Measurements from ENCODE around the gene PROX2. TPM values are rescaled to one million over a fixed set of nuclear protein-coding genes. Genes with fewer than 3 reads are reported as not detected.

Gene PROX2
- total and polyA plus RNA-seq, 11 donors, result not detected

DNA sequence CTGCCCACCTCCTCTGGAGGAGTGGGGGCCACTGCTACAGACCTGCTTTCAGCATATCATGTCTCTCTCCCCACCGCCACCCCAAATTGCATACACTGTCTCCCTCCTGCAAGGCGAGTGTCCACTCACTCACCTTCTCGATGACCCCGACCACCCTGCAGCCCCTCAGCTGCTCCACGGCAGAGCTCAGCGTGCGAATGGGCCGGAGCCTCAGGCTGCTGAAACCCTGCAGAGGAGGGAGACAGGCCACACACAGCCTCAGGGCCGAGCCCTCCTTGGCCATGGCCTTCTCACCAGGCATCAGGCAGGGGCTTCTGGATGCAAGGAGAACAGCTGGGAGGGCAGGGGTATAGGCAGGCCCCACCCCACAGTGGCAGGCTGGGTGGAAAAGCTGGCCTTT lies 42.4 kb upstream of the PROX2 start:
- WGBS, 4 donors, result 93 to 97% (median 95%) methylated on average over 7 to 9 of the region's 9 CpGs
- H3K4me3 ChIP-seq, result no peak overlapping the region
- peaks cover 0 to 4% (median 0%) of the 10 kb centered on the region in 9 donors for H3K36me3 ChIP-seq
- no peaks in the 10 kb centered on the region for H3K9me3 ChIP-seq
- H3K27me3 ChIP-seq, result peaks cover 0 to 5% (median 0%) of the 10 kb centered on the region in 9 donors
- no peak for ATAC-seq
- no peak for DNase-seq
- intact Hi-C loops (cut with DNase I), result loop anchor here in 2 of 10 donors (5.0 kb wide), 1 partner anchor 169 kb away; no protein-coding TSS in a partner anchor
- no peak for TF ChIP-seq POLR2A (IDR thresholded peaks at IDR 0.05)
- TF ChIP-seq, protein P1, sequence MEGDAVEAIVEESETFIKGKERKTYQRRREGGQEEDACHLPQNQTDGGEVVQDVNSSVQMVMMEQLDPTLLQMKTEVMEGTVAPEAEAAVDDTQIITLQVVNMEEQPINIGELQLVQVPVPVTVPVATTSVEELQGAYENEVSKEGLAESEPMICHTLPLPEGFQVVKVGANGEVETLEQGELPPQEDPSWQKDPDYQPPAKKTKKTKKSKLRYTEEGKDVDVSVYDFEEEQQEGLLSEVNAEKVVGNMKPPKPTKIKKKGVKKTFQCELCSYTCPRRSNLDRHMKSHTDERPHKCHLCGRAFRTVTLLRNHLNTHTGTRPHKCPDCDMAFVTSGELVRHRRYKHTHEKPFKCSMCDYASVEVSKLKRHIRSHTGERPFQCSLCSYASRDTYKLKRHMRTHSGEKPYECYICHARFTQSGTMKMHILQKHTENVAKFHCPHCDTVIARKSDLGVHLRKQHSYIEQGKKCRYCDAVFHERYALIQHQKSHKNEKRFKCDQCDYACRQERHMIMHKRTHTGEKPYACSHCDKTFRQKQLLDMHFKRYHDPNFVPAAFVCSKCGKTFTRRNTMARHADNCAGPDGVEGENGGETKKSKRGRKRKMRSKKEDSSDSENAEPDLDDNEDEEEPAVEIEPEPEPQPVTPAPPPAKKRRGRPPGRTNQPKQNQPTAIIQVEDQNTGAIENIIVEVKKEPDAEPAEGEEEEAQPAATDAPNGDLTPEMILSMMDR (IDR thresholded peaks at IDR 0.05), result no peak
- peaks cover 0 to 56% (median 38%) of the 10 kb centered on the region in 12 donors for H3K4me1 ChIP-seq
- peak overlapping the region in 9 of 12 donors; percentile 66 to 91 (median 80) for H3K27ac ChIP-seq

DNA sequence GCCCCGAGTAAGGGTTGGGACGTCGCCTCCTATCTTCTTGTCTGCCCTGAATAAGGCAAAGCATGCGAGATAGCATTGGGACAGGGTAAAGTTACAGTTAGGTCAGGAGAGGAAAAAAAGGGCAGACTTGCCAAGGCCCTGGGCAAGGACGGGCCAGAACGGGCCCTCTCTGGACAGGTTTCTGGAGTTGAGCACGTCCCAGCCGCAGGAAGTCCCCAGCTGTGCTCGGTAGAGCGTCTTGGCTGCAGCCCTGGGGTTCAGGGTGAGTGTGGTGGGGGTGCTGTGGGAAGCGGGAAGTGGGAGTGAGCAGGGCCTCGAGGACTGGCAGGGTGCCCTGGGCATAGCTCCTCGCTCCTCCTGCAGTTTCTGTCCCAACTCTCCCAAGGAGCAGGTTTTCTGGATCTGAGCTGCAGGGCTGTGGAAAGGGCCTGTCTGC lies 41.7 kb upstream of the PROX2 start:
- 5 to 15% (median 11%) methylated on average over 13 of the region's 13 CpGs for WGBS, 4 donors

DNA sequence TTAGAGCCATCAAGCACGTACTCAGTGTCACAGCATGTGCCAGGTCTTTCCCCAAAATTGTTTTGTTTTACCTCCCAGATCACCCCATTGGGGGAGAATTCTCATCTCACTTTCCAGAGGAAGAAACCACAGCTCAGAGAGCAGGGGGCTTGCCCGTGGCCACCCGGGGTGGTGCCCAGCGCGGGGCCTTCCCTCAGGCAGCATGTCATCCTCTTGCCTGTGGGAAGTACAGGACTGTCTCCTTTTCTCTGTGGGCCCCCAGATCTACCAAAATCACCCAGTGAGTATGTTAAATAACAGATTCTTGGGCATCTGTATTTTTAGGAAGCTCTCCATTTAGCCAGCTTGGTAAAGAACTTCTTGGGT lies 41.2 kb upstream of the PROX2 start:
- WGBS, 4 donors, result 68 to 82% (median 77%) methylated on average over 4 to 5 of the region's 5 CpGs
- Histone ChIP-seq H3K4me1 (peaks cover 0 to 50% (median 34%) of the 10 kb centered on the region in 12 donors), H3K9me3 (no peaks in the 10 kb centered on the region), H3K4me3 (no peak overlapping the region), H3K36me3 (peaks cover 0 to 4% (median 0%) of the 10 kb centered on the region in 9 donors), H3K27me3 (no peaks in the 10 kb centered on the region), H3K27ac (peak overlapping the region; percentile 55 to 91 (median 80))
- DNase-seq, result no peak
- intact Hi-C loops (cut with DNase I), result loop anchor here in 2 of 10 donors (5.0 kb wide), 1 partner anchor 170 kb away; no protein-coding TSS in a partner anchor
- TF ChIP-seq POLR2A (IDR thresholded peaks at IDR 0.05), result no peak
- TF ChIP-seq, protein P1 (IDR thresholded peaks at IDR 0.05), result no peak
- ATAC-seq, result peak; percentile 2 to 9 (median 4)

More for the DNA sequence above, 41.7 kb upstream of the PROX2 start:
- intact Hi-C loops (cut with DNase I), result loop anchor here in 2 of 10 donors (5.0 kb wide), 1 partner anchor 170 kb away; no protein-coding TSS in a partner anchor
- peaks cover 0 to 4% (median 0%) of the 10 kb centered on the region in 9 donors for H3K36me3 ChIP-seq
- H3K27ac ChIP-seq, result peak overlapping the region; percentile 55 to 91 (median 80)
- H3K4me1 ChIP-seq, result peaks cover 0 to 52% (median 35%) of the 10 kb centered on the region in 12 donors
- H3K9me3 ChIP-seq, result no peaks in the 10 kb centered on the region
- ATAC-seq (peak; percentile 44 to 64 (median 54)), DNase-seq (peak; percentile 67 to 80 (median 71))
- TF ChIP-seq, protein P1 (IDR thresholded peaks at IDR 0.05), result no peak
- no peak for TF ChIP-seq POLR2A (IDR thresholded peaks at IDR 0.05)
- peaks cover 0 to under 1% (median 0%) of the 10 kb centered on the region in 9 donors for H3K27me3 ChIP-seq
- no peak overlapping the region for H3K4me3 ChIP-seq

- Histone ChIP-seq H3K9me3 (no peaks in the 10 kb centered on the region), H3K4me1 (peaks cover 0 to 50% (median 34%) of the 10 kb centered on the region in 12 donors), H3K4me3 (no peak overlapping the region), H3K27ac (peak overlapping the region in 7 of 12 donors; percentile 66 to 91 (median 83)), H3K27me3 (no peaks in the 10 kb centered on the region), H3K36me3 (peaks cover 0 to 4% (median 0%) of the 10 kb centered on the region in 9 donors)
- ATAC-seq (no peak), DNase-seq (no peak)
- no peak for TF ChIP-seq POLR2A (IDR thresholded peaks at IDR 0.05)
- TF ChIP-seq, protein P1 (IDR thresholded peaks at IDR 0.05), result no peak
- 46 to 55% (median 52%) methylated on average over 7 of the region's 7 CpGs for WGBS, 4 donors
- intact Hi-C loops (cut with DNase I), result loop anchor here in 4 of 10 donors (2.0 to 5.0 kb wide), 4 partner anchors 19 to 173 kb away; no protein-coding TSS in a partner anchor
These were observed 39.9 kb upstream of the PROX2 start for GRCh38 chr14:74915826-74916225.

Measured in heart left ventricle (tissue), 16 donors.